Naive thymus-derived CD8-positive, alpha-beta T cell (primary cell): ENCODE measurements around the gene PNPLA2. TPM values are rescaled to one million over a fixed set of nuclear protein-coding genes. Genes with fewer than 3 reads are reported as not detected.
A peak's percentile ranks its signal among the peaks of the same experiment; 100 is the strongest.

Experiments used
- ATAC-seq, 2 donors: fragments of 150-1000 bp; cut with Tn5 transposase in 1 of 2; sonication (Bioruptor Pico), chemical (Tn5 transposase) in 1 of 2; 1 replicate in 1 of 2; 2 replicates in 1 of 2; pipeline ENCODE4 v1.10.0; 2021; ENCODE audit warnings: mild to moderate bottlenecking in 2 of 2, moderate library complexity in 2 of 2
- POLR2A ChIA-PET: fragments of 350-600 bp; sonication (Branson Sonifier 250); formaldehyde crosslinking; loops from one replicate; lab custom pipeline; 2021; ENCODE audit warnings: antibody characterized with exemption; lab: Charles Lee
- DNase-seq, 10 donors: peaks; one replicate each; pipeline versions ENCODE4 v3.0.0 to v3.0.0-alpha.2; 2020 to 2022
- H3K27ac Mint-ChIP-seq, 10 donors: one replicate each; pipeline ENCODE4 v1.8.0; 2020 to 2022; ENCODE audit warnings: mild to moderate bottlenecking in 10 of 10, mixed read lengths in 10 of 10, moderate library complexity in 4 of 10, inconsistent platforms in 1 of 10
- H3K27me3 Mint-ChIP-seq, 5 donors: one replicate each; pipeline ENCODE4 v1.8.0; 2021 to 2022; ENCODE audit warnings: mixed read lengths in 5 of 5
- H3K36me3 Mint-ChIP-seq, 3 donors: one replicate each; pipeline ENCODE4 v1.8.0; 2020 to 2022; ENCODE audit warnings: mixed read lengths in 3 of 3, mild to moderate bottlenecking in 2 of 3, inconsistent platforms in 1 of 3
- H3K4me1 Mint-ChIP-seq, 4 donors: one replicate each; pipeline ENCODE4 v1.8.0; 2021 to 2022; ENCODE audit warnings: mixed read lengths in 4 of 4
- H3K4me3 Mint-ChIP-seq, 10 donors: one replicate each; pipeline ENCODE4 v1.8.0; 2020 to 2022; ENCODE audit warnings: mild to moderate bottlenecking in 10 of 10, mixed read lengths in 10 of 10, moderate library complexity in 6 of 10, inconsistent platforms in 1 of 10
- H3K9me3 Mint-ChIP-seq, 9 donors: one replicate each; pipeline ENCODE4 v1.8.0; 2020 to 2022; ENCODE audit warnings: mixed read lengths in 9 of 9, mild to moderate bottlenecking in 3 of 9, inconsistent platforms in 1 of 9, moderate library complexity in 1 of 9
- polyA plus RNA-seq, 3 donors: library from polyadenylated mRNA; unstranded; fragments of 300-500 nt; fragmentation: Illumina TruSeq; gene quantifications; one replicate each; pipeline ENCODE4 v1.2.3, GENCODE V29; 2021
- total RNA-seq, 8 experiments: library from RNA in 2 of 8; stranded (reverse) in 2 of 8; gene quantifications; one replicate each; pipeline ENCODE4 v1.2.3 and lab custom pipeline; 2021 to 2026

The PNPLA2 gene
- total and polyA plus RNA-seq, 5 experiments from 2014 or later: 20.5 to 251 (median 42.7) TPM

GRCh38 chr11:853682-854448 lies 35.2 kb downstream of the PNPLA2 start:
- no peaks in the 10 kb centered on the region for H3K36me3 Mint-ChIP-seq

DNA sequence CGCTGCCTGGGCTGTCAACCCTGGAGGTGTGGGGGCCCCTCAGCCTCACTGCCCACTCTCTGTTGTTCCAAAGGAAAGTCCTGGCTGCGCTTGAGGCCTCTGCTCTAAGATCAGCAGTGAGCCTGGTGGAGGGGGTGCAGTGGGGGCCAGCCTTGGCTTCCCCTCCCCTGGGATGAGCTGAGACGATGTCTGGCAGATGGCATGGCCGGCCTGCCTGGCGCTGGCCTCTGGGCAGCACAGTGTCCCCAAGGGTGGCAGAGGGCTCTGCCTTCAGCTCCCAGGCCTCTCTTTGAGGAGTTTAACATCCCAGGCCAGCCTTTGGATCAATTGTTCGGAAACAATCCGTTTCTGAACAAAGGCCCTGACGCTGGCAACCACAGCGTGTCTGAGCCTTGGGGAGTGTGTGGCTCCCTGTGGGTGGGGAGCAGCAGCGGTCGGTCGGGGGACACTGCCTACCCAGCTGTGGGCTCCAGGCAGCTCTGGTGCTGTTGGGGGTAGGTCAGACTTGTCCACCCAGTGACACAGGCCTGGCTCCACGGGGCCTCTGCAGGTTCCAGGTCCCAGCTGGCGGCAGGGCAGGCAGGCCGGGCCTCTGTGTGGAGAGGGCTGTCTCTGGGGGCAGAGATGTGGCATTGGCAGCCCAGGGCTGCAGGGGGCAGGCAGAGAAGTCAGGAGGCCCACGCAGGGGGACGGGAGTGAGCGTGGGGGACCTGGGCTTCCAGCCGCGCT lies 36.1 kb downstream of the PNPLA2 start:
- Mint-ChIP-seq H3K27ac (no peak overlapping the region), H3K4me1 (peaks cover 5 to 10% (median 7%) of the 10 kb centered on the region in 4 donors), H3K27me3 (no peaks in the 10 kb centered on the region), H3K9me3 (no peaks in the 10 kb centered on the region), H3K4me3 (no peak overlapping the region), H3K36me3 (no peaks in the 10 kb centered on the region)
- POLR2A ChIA-PET: no interaction called here
- ATAC-seq (no peak), DNase-seq (no peak)

More at GRCh38 chr11:853682-854448, 35.2 kb downstream of the PNPLA2 start:
- POLR2A ChIA-PET: no interaction called here
- H3K27ac Mint-ChIP-seq: no peak overlapping the region
- H3K4me3 Mint-ChIP-seq: no peak overlapping the region
- peaks cover 4 to 9% (median 6%) of the 10 kb centered on the region in 4 donors for H3K4me1 Mint-ChIP-seq
- DNase-seq (no peak), ATAC-seq (no peak)
- peaks cover 0 to 2% (median 0%) of the 10 kb centered on the region in 5 donors for H3K27me3 Mint-ChIP-seq
- H3K9me3 Mint-ChIP-seq: no peaks in the 10 kb centered on the region

GRCh38 chr11:855330-855674 lies 36.6 kb downstream of the PNPLA2 start:
- no peak for DNase-seq
- no peak for ATAC-seq
- H3K4me3 Mint-ChIP-seq: no peak overlapping the region
- no peak overlapping the region for H3K27ac Mint-ChIP-seq
- POLR2A ChIA-PET: no interaction called here
- H3K4me1 Mint-ChIP-seq: peaks cover 5 to 11% (median 7%) of the 10 kb centered on the region in 4 donors
- H3K36me3 Mint-ChIP-seq: no peaks in the 10 kb centered on the region
- H3K9me3 Mint-ChIP-seq: no peaks in the 10 kb centered on the region
- H3K27me3 Mint-ChIP-seq: no peaks in the 10 kb centered on the region

DNA sequence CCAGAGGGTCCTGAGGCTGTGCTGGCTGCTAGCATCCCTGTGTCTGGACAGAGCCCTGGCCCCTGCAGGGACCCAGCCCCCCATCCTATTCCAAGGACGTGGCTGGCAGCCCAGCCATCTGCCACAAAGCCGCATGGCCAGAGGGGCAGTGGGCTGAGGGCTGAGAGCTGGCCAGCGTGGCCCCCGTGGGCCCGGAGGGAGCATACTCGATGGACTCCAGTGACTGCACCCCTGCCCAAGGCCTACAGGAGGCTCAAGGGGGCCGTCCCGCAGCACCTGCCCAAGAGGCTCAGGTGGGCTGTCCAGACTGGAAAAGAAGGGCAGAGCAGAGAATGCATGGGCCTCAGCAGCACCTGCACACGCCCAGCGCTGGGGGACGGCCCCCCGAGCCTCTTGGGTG lies 37.1 kb downstream of the PNPLA2 start:
- POLR2A ChIA-PET: interaction anchor here (0.7 kb wide), 1 partner anchor 37 kb away, joined by 3 read pairs; no protein-coding TSS in a partner anchor
- no peaks in the 10 kb centered on the region for H3K36me3 Mint-ChIP-seq
- H3K9me3 Mint-ChIP-seq: no peaks in the 10 kb centered on the region
- peaks cover 5 to 11% (median 8%) of the 10 kb centered on the region in 4 donors for H3K4me1 Mint-ChIP-seq
- no peaks in the 10 kb centered on the region for H3K27me3 Mint-ChIP-seq
- ATAC-seq (no peak), DNase-seq (no peak)
- peak overlapping the region in 1 of 10 donors; percentile 43 for H3K27ac Mint-ChIP-seq
- no peak overlapping the region for H3K4me3 Mint-ChIP-seq

- no peaks in the 10 kb centered on the region for H3K9me3 Mint-ChIP-seq
- no peaks in the 10 kb centered on the region for H3K36me3 Mint-ChIP-seq
- no peaks in the 10 kb centered on the region for H3K27me3 Mint-ChIP-seq
- peak overlapping the region in 1 of 10 donors; percentile 78 for H3K27ac Mint-ChIP-seq
- peaks cover 5 to 11% (median 8%) of the 10 kb centered on the region in 4 donors for H3K4me1 Mint-ChIP-seq
- H3K4me3 Mint-ChIP-seq: no peak overlapping the region
- ATAC-seq: no peak
- POLR2A ChIA-PET: interaction anchor here (0.7 kb wide), 1 partner anchor 37 kb away, joined by 3 read pairs; no protein-coding TSS in a partner anchor
- DNase-seq: no peak
Observed at GRCh38 chr11:856397-856796, 37.7 kb downstream of the PNPLA2 start.

DNA sequence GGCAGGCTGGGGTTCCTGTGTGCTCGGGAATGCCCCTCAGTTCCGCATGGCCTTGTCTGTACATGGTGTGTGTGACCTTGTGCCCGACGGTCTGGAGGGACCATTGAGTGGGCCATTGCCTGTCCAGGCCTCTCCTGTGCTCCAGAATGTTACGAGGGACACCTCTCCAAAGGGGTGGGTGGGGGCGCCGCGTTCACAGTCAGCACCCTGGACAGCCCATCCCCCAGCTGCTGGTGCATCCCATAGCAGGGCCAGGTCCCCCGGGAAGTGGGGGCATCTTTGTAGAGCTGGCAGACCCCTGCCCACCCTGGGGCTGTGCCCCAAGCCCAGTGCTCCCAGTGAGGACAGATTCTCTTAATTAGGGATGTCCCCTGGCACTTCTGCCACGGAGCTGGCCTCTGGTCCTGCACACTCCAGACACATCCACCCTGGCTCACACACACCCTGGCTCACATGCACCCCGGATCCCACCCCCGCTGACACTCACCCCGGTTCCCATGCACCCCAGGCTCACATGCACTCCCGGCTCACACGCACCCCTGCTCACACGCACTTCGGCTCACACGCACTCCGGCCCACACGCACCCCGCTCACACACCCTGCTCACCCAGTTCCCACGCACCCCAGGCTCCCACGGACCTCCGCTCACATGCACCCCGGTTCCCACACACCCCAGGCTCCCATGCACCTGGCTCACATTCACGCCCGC lies 39.5 kb downstream of the PNPLA2 start:
- peaks cover 5 to 11% (median 9%) of the 10 kb centered on the region in 4 donors for H3K4me1 Mint-ChIP-seq
- H3K4me3 Mint-ChIP-seq: no peak overlapping the region
- no peaks in the 10 kb centered on the region for H3K27me3 Mint-ChIP-seq
- POLR2A ChIA-PET: interaction anchor here (0.6 to 2.0 kb wide), 3 partner anchors 15 to 112 kb away, joined by 3 to 6 read pairs (median 5); partner anchors contain the start of genes POLR2L and TSPAN4
- no peak for DNase-seq
- ATAC-seq: no peak
- H3K9me3 Mint-ChIP-seq: no peaks in the 10 kb centered on the region
- H3K27ac Mint-ChIP-seq: no peak overlapping the region
- no peaks in the 10 kb centered on the region for H3K36me3 Mint-ChIP-seq

DNA sequence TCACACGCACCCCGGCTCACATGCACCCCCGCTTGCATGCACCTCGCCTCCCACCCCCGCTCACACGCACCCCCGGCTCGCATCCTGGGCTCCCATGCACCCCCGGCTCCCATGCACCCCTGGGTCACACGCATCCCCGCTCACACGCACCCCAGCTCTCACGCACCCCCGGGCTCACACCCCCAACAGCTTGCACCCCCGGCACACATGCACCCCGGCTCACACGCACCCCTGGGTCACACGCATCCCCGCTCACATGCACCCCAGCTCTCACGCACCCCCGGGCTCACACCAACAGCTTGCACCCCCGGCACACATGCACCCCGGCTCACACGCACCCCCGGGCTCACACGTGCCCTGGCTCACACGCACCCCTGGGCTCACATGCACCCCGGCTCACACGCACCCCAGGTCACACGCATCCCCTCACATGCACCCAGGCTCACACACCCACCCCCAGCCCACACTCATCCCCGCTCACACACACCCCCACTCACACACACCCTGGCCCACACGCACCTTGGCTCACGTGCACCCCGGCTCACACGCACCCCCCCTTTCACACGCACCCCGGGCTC lies 40.1 kb downstream of the PNPLA2 start:
- ATAC-seq (no peak), DNase-seq (no peak)
- no peak overlapping the region for H3K4me3 Mint-ChIP-seq
- no peaks in the 10 kb centered on the region for H3K36me3 Mint-ChIP-seq
- POLR2A ChIA-PET: interaction anchor here (0.6 to 2.0 kb wide), 3 partner anchors 16 to 112 kb away, joined by 3 to 6 read pairs (median 5); partner anchors contain the start of genes POLR2L and TSPAN4
- H3K27me3 Mint-ChIP-seq: no peaks in the 10 kb centered on the region
- no peaks in the 10 kb centered on the region for H3K9me3 Mint-ChIP-seq
- peaks cover 5 to 11% (median 9%) of the 10 kb centered on the region in 4 donors for H3K4me1 Mint-ChIP-seq
- H3K27ac Mint-ChIP-seq: peak overlapping the region in 1 of 10 donors; percentile 48

- DNase-seq (no peak), ATAC-seq (no peak)
- POLR2A ChIA-PET: interaction anchor here (2.0 kb wide), 1 partner anchor 17 kb away, joined by 5 read pairs; the partner anchor contains the start of genes POLR2L and TSPAN4
- no peak overlapping the region for H3K27ac Mint-ChIP-seq
- H3K36me3 Mint-ChIP-seq: no peaks in the 10 kb centered on the region
- no peak overlapping the region for H3K4me3 Mint-ChIP-seq
- no peaks in the 10 kb centered on the region for H3K27me3 Mint-ChIP-seq
- H3K9me3 Mint-ChIP-seq: no peaks in the 10 kb centered on the region
- peaks cover 5 to 11% (median 9%) of the 10 kb centered on the region in 4 donors for H3K4me1 Mint-ChIP-seq
Observed at GRCh38 chr11:859394-860131, 40.8 kb downstream of the PNPLA2 start.

GRCh38 chr11:860234-861104 lies 41.8 kb downstream of the PNPLA2 start:
- Mint-ChIP-seq H3K4me3 (no peak overlapping the region), H3K27me3 (no peaks in the 10 kb centered on the region), H3K27ac (no peak overlapping the region), H3K4me1 (peaks cover 5 to 11% (median 9%) of the 10 kb centered on the region in 4 donors), H3K36me3 (no peaks in the 10 kb centered on the region), H3K9me3 (no peaks in the 10 kb centered on the region)
- no peak for ATAC-seq
- POLR2A ChIA-PET: interaction anchor here (0.8 kb wide), 1 partner anchor 13 kb away, joined by 4 read pairs; no protein-coding TSS in a partner anchor
- no peak for DNase-seq

DNA sequence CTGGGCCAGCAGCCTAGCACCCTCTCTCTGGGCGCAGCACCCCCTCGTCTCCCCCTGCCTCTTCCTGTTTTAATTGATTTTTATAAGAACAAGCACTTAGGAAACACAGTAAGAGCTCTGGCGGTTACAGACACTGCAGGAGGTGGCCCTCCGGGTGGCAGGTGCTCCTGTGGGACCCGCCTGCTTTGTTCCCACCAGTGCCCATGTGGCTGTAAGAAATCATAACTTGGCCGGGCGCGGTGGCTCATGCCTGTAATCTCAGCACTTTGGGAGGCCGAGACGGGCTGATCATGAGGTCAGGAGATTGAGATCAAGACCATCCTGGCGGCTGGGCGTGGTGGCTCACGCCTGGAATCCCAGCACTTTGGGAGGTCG lies 42.4 kb downstream of the PNPLA2 start:
- no peaks in the 10 kb centered on the region for H3K9me3 Mint-ChIP-seq
- DNase-seq (no peak), ATAC-seq (no peak)
- peak overlapping the region in 2 of 10 donors; percentile 47 to 80 for H3K27ac Mint-ChIP-seq
- H3K27me3 Mint-ChIP-seq: no peaks in the 10 kb centered on the region
- no peak overlapping the region for H3K4me3 Mint-ChIP-seq
- POLR2A ChIA-PET: no interaction called here
- H3K36me3 Mint-ChIP-seq: no peaks in the 10 kb centered on the region
- peaks cover 5 to 11% (median 8%) of the 10 kb centered on the region in 4 donors for H3K4me1 Mint-ChIP-seq

DNA sequence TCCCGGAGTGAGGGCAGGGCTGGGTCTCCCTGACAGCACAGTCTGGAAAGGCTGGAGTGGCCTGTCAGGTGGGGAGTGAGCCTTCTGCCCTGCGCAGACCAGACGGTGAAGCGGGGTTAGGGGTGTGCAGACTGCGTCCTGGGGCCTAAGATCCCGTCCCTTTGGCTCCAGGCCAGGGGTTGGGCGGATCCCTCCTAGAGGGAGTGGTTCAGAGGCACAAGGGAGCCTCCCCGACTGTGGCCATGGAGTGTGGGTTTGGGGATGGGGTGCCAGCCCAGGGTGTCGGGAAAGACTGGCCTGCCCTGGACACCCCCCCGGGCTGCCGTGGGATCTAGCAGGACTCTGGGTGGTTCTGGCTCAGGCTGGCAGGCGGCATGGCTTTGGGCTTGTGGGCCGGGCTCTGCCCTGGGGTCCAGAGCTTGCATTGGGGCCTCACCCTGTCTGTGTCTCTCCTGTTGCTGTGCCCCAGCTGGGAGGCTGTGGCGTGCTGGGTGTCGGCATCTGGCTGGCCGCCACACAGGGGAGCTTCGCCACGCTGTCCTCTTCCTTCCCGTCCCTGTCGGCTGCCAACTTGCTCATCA lies 43.5 kb downstream of the PNPLA2 start:
- no peaks in the 10 kb centered on the region for H3K9me3 Mint-ChIP-seq
- ATAC-seq (no peak), DNase-seq (no peak)
- no peaks in the 10 kb centered on the region for H3K27me3 Mint-ChIP-seq
- H3K36me3 Mint-ChIP-seq: no peaks in the 10 kb centered on the region
- POLR2A ChIA-PET: no interaction called here
- H3K27ac Mint-ChIP-seq: peak overlapping the region in 1 of 10 donors; percentile 80
- no peak overlapping the region for H3K4me3 Mint-ChIP-seq
- H3K4me1 Mint-ChIP-seq: peaks cover under 1 to 7% (median 4%) of the 10 kb centered on the region in 4 donors
